Kasumi-1 (cell line): Measurements from ENCODE around the gene PUDP.
"Not testable (repeated sequence)": the region's sequence is repeated elsewhere in the genome, so short reads cannot be mapped to it uniquely, and the experiment has no call there.

Experiments used
- DNase-seq, 2 experiments: peaks; one replicate each; lab custom pipeline; 2025; lab: John Stamatoyannopoulos, UW

Gene PUDP

DNA sequence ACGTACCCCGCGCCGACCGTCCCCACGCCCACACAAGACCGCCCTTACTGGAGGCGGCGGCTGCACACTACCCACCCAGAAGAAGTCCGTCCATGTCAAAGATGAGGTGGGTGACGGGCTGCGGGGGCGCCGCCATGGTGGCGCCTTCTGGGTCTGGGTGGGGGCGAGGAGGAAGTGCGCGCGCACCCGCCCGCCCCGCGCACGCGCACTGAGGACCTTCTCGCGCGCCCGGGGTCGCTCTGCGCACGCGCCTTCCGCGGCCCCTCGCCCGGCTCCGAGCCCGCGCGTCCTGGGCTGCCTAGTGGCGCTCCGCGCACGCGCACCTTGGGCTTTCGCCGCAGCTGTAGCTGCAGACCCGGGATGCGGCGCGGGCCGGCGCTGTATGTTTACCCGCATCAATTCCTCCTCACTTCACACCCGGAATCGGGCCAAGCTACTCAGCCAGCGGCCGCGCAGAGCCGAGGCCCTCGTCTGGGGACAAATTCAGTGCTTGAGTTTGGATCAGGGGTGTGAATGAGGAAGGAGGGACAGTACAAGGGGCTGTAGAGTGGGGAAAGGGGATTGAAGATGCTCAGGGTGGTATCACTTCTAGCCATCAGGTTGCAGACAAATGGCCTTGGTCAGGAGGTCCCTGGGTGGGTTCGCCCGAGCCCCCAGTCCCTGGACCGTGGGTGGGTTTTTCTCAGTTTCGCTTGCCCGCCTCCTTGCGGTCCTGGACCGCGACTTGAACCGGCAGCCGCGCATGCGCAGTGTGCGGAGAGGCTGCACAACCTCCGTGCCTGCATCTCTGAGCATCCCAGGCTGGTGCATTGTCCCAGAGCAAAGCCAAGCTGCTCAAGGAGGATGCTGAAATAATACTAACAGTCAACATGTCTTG, at the start of gene PUDP:
TSS of gene PUDP (minus strand) at position 176 of the 877 bp plus-strand sequence. CDS start at position 136, 40 bp downstream.
- DNase-seq: peak; percentile 41 to 54

GRCh38 chrX:7194606-7195005, 46.7 kb upstream of the PUDP start:
- DNase-seq: no peak

DNA sequence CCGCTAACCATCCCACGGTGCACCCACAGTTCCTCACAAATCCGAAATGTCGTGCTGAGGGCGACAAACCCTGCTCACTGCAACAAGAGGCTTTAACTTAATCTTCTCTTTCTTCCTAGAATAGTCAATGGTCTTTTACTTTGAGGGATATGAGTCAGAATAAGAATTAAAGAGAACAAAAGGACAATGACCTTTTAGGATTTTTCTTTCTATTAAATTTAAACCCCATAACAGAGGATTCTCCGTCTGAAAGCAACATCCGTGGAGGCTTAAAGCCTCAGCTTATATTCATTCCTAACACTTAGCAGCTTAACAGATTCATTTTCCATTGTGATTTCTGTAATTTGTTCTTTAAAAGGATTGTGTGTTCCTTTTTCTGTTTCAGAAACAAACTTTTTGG, 44.9 kb upstream of the PUDP start:
- no peak for DNase-seq

GRCh38 chrX:7191681-7192110, 43.7 kb upstream of the PUDP start:
- DNase-seq: no peak

- DNase-seq: no peak
Measured at GRCh38 chrX:7190157-7190556, 42.2 kb upstream of the PUDP start.

- no peak for DNase-seq
Measured at GRCh38 chrX:7188672-7189071, 40.7 kb upstream of the PUDP start.

DNA sequence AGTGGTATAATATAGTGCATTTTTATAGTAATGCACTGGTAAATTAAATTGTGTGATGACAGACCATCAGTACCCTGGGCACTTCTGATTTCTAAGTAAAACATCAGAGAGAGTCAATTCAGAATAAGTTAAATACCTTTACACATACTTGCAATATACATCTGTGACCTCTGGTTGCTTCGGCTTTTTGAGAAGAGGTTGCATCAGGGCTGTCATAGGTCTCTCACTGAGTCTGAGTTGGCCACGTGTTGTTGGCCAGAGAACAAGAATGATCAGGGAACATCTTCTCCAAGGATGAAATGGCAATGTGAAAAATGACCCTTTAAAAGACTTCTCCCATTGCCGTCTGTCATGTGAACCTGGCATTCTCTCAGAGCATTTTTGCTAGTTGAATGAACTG, 36.9 kb upstream of the PUDP start:
- DNase-seq: no peak

DNA sequence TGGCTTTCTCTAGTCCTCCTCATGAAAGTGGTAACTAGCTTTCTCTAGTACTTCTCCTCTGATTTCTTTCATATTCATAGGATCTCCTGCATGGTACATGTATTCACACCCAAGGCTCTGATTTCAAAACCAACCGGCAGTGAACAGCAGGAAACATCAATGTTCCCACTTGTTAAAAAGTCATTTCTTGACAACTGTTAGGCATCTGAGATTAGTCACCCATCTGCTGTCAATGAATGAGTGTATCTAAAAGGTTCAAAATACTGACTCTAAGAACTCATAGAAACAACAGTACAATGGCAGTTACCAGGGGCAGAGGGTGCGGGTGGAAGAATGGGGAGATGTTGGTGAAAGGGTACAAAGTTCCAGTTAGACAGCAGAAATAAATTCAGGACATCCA, 31.5 kb upstream of the PUDP start:
- DNase-seq: no peak

- not testable (repeated sequence) for DNase-seq
Measured at GRCh38 chrX:7178859-7179258, 30.9 kb upstream of the PUDP start.

DNA sequence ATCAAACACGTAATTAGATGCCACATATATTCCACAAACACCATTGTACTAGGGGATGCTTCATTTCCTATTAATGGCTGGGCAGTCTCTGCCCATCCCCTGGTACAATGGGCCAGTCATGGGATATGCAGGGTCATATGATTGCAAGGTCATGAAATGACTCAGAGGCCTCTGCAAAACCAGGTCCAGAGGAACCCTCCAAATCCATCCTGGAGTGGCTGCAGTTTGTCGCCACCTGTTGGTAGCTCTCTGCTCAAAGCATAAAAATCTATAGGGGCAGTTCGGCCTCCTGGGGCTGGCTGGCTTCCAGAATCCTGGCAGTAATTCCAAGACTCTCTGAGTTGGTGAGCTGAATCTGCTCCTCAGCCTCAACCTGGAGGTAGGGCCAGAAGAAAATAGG, 22.9 kb upstream of the PUDP start:
- DNase-seq: no peak

DNA sequence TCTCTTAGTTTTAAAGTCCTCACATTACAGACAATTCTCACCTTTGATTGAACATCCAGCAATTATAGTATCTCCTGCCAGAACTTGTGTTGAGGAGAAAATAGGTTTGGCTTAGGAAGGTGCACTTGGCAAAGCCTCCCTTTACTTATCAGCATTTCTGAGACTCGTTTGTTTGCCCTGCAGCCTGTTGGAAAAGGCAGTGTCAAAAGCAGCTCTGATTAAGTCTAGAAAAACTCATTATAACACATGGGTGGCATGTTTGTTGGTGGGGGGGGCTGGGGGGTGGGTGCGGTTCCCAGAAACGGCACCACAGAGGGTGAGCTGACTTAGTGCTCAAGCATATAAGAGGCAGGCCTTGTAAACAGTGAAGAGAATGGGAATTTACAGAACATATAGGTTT, 21.7 kb upstream of the PUDP start:
- DNase-seq: no peak

DNA sequence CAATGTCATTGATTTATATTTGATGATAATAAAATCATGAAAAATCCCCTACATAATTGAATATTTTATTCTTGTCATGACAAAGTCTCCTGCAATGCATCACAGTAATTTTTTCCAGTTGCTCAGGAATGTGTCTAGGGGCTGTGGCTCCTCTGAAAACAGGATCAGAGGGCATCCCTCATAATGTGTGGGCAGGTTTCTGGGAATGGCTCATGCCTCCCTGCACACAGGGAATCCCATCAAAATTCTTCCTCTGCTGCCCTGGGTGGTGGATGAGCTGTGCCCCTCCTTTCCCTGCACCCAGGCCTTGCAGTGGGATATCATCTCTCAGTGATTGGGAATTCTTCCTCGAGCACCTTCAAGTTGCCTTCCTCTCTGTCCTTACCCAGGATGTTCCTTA, 20.4 kb upstream of the PUDP start:
- no peak for DNase-seq

DNA sequence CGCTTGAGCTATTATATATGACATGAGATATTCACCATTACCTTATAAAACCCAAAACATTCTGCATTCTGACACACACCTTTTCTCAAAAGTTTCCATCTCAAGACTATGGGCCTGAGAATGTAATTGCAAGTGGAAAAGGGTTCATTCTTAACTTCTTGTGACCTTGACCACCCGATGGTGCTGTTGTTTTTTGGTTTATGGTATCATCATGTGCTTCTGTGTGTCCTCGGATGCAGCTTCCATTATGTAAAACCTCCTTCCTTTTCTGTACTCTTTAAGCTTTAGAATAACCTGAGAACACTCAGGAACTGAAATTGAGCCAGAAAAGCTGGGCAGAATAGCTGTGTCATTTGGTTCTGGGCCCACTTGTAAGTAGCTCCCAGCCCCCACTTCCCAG, 16.2 kb upstream of the PUDP start:
- DNase-seq: no peak

GRCh38 chrX:7163146-7163677, 15.3 kb upstream of the PUDP start:
- no peak for DNase-seq

DNA sequence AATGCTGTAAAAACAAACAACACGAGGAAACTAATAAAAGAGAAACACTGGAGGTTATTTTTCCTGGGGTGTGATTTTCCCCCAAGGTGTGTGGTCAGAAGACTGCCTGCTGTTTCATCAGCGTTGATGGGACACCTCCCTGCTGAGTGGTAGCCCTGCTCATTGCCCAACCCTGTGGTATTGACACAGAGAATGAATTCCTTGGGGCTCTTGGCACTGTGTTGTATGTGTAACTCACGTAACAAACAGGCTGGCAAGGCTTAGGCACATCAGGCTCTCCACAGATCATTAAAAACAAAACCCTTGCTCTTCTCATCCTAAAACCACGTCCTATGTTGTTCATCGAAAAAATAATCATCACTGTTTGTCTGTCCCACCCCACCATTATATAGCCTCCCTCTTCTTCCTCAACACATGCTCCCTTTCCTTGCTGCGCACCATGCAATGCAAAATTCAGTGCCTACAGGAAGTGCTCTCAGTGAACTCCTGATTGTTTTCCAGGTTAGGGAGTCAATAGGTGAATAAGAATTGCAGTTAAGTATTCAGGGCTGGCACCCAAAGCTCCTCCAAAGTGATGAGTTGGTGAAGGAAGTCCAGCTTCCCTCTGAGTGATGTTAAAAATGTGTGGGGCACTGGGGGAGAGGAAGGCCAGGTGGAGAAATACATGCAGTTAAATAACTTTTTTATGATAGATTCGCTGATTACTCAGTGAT, 11.4 kb upstream of the PUDP start:
- no peak for DNase-seq

- no peak for DNase-seq
Measured at GRCh38 chrX:7158468-7158990, 10.6 kb upstream of the PUDP start.

DNA sequence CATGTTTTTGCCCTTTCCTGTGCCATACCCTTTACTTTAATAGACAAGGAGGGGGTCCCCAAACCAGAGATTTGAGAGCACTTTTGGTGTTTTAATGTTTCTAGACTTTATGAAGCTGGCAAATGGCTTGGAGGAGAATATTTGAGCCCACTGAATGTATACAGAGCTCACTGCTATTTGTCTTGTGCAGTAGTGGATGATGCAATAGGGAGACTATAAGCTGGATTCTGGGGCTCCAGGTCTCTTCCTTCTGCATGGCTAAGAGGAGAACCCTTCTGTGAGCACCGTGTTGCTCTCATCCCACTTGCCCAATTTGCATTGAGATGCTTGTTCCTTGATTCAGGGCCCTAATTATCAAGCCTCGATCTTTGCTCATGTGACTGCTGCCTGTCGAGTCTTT, 8.9 kb upstream of the PUDP start:
- DNase-seq: no peak

GRCh38 chrX:7155163-7155562, 7.2 kb upstream of the PUDP start:
- DNase-seq: no peak

- no peak for DNase-seq
Measured at GRCh38 chrX:7154041-7154597, 6.2 kb upstream of the PUDP start.

GRCh38 chrX:7153231-7153630, 5.3 kb upstream of the PUDP start:
- DNase-seq: no peak

DNA sequence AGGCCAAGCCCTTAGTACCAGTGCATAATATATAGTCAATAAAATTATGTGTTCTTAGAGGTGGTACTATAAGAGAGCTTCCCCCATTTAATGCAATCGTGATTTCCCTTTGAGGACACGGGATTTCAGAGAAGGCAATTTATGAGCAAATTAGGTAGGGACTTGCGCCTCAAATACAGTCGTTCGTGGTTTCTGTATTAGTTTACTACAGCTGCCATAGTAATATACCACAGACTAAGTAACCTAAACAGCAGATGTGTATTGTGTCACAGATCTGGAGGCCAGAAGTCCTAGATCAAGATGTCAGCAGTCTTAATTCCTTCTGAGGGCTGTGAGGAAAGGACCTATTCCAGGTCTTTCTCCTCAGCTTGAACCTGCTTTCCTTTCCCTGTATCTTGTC, 1.5 kb upstream of the PUDP start:
- DNase-seq: no peak

DNA sequence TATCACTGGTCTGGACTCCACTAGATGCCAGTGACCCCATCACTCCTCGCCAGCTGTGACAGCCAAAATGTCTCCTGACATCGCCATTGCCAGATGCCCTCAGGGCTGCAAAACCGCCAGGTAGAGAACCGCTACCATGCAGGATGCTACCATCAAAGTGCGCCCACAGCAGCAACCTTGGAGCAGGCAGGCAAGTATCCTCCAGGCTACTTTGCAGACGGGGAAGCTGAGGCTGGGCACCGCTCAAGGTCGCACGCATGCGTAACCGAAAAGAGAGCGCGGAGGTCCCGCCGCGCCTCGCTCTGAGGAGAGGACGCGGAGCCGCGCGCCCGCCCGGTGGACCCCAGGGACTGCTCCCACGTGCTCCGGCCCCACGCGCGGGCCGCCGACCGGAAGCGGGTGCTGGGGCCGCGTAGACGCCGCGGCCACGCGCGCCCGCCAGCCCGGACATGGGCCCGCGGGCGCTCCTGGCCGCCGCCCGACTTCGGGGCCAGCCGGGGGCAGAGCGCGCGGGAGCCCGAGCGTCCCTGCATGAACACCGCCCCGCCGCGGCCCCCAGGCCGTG, 458 bp downstream of the PUDP start, which contains the start of gene STS:
TSS of gene STS (plus strand) at position 300 of the 565 bp plus-strand sequence. CDS start 105,488 bp downstream, outside the sequence.
- no peak for DNase-seq
